Measurements from ENCODE around the gene SLC30A7.

The SLC30A7 gene

GRCh38 chr1:100862591-100862990 lies 33.3 kb upstream of the SLC30A7 start:
- no peak overlapping the region for H3K4me3 ChIP-seq (ENCODE audit: low read length)
- H3K27me3 ChIP-seq (replicated peaks; ENCODE audit: insufficient read depth, low read length), result no peaks in the 10 kb centered on the region
- no peaks in the 10 kb centered on the region for H3K9me3 ChIP-seq (replicated peaks; ENCODE audit: insufficient read depth, low read length)
- H3K4me2 ChIP-seq (ENCODE audit: low read depth, low read length), result no peak overlapping the region
- no peak overlapping the region for H2AFZ ChIP-seq (ENCODE audit: low read length)
- H3F3A ChIP-seq (ENCODE audit: insufficient read depth, low read length), result no peaks in the 10 kb centered on the region
- H4K20me1 ChIP-seq (ENCODE audit: insufficient read depth, low read length), result no peaks in the 10 kb centered on the region
- H3K9ac ChIP-seq (ENCODE audit: low read length), result no peak overlapping the region
- H3K27ac ChIP-seq (ENCODE audit: low read length), result no peak overlapping the region
- TF ChIP-seq EZH2phosphoT487 (IDR thresholded peaks at IDR 0.05; ENCODE audit: low read length) (no peak), CTCF (IDR thresholded peaks at IDR 0.05; ENCODE audit: low read length) (no peak), EZH2 (optimal IDR thresholded peaks at IDR 0.05; ENCODE audit: low read depth, low read length) (no peak)
- H3K4me1 ChIP-seq (ENCODE audit: low read length), result no peaks in the 10 kb centered on the region
- H3K79me2 ChIP-seq (ENCODE audit: low read length), result no peaks in the 10 kb centered on the region
- no peak for DNase-seq
- no peaks in the 10 kb centered on the region for H3K36me3 ChIP-seq (replicated peaks; ENCODE audit: insufficient read depth, low read length)
- no peaks in the 10 kb centered on the region for H3K9me2 ChIP-seq (replicated peaks; ENCODE audit: insufficient read depth, low read length)

GRCh38 chr1:100866041-100866900 lies 29.6 kb upstream of the SLC30A7 start:
- no peaks in the 10 kb centered on the region for H3K9me2 ChIP-seq (replicated peaks; ENCODE audit: insufficient read depth, low read length)
- no peaks in the 10 kb centered on the region for H3K9me3 ChIP-seq (replicated peaks; ENCODE audit: insufficient read depth, low read length)
- no peaks in the 10 kb centered on the region for H3K4me1 ChIP-seq (ENCODE audit: low read length)
- no peaks in the 10 kb centered on the region for H3K79me2 ChIP-seq (ENCODE audit: low read length)
- H3K27me3 ChIP-seq (replicated peaks; ENCODE audit: insufficient read depth, low read length), result no peaks in the 10 kb centered on the region
- no peaks in the 10 kb centered on the region for H4K20me1 ChIP-seq (ENCODE audit: insufficient read depth, low read length)
- no peaks in the 10 kb centered on the region for H3F3A ChIP-seq (ENCODE audit: insufficient read depth, low read length)
- peak; percentile 22 for DNase-seq
- no peak overlapping the region for H3K4me2 ChIP-seq (ENCODE audit: low read depth, low read length)
- no peaks in the 10 kb centered on the region for H3K36me3 ChIP-seq (replicated peaks; ENCODE audit: insufficient read depth, low read length)
- TF ChIP-seq EZH2 (optimal IDR thresholded peaks at IDR 0.05; ENCODE audit: low read depth, low read length) (no peak), EZH2phosphoT487 (IDR thresholded peaks at IDR 0.05; ENCODE audit: low read length) (no peak), CTCF (IDR thresholded peaks at IDR 0.05; ENCODE audit: low read length) (peak; percentile 41)
- no peak overlapping the region for H3K4me3 ChIP-seq (ENCODE audit: low read length)
- H3K27ac ChIP-seq (ENCODE audit: low read length), result no peak overlapping the region
- H3K9ac ChIP-seq (ENCODE audit: low read length), result no peak overlapping the region
- H2AFZ ChIP-seq (ENCODE audit: low read length), result no peak overlapping the region

GRCh38 chr1:100866901-100867206 lies 29.0 kb upstream of the SLC30A7 start:
- Histone ChIP-seq H3K4me1 (ENCODE audit: low read length) (no peaks in the 10 kb centered on the region), H3K9me3 (replicated peaks; ENCODE audit: insufficient read depth, low read length) (no peaks in the 10 kb centered on the region), H3K27ac (ENCODE audit: low read length) (no peak overlapping the region), H3F3A (ENCODE audit: insufficient read depth, low read length) (no peaks in the 10 kb centered on the region), H2AFZ (ENCODE audit: low read length) (no peak overlapping the region), H3K36me3 (replicated peaks; ENCODE audit: insufficient read depth, low read length) (no peaks in the 10 kb centered on the region), H3K79me2 (ENCODE audit: low read length) (no peaks in the 10 kb centered on the region), H3K27me3 (replicated peaks; ENCODE audit: insufficient read depth, low read length) (no peaks in the 10 kb centered on the region), H3K9me2 (replicated peaks; ENCODE audit: insufficient read depth, low read length) (no peaks in the 10 kb centered on the region), H3K4me3 (ENCODE audit: low read length) (no peak overlapping the region), H3K4me2 (ENCODE audit: low read depth, low read length) (no peak overlapping the region), H3K9ac (ENCODE audit: low read length) (no peak overlapping the region), H4K20me1 (ENCODE audit: insufficient read depth, low read length) (no peaks in the 10 kb centered on the region)
- DNase-seq, result no peak
- TF ChIP-seq EZH2phosphoT487 (IDR thresholded peaks at IDR 0.05; ENCODE audit: low read length), result no peak
- no peak for TF ChIP-seq EZH2 (optimal IDR thresholded peaks at IDR 0.05; ENCODE audit: low read depth, low read length)
- TF ChIP-seq CTCF (IDR thresholded peaks at IDR 0.05; ENCODE audit: low read length), result no peak

Data from MM.1S (cell line).